Gastroesophageal sphincter (tissue), 3 donors: ENCODE results near the gene TRIL.

ENCODE experiments used
- CTCF ChIP-seq, 4 experiments: fragments of 200-600 bp in 2 of 4; fragments of 450-650 bp in 2 of 4; sonication (generic) in 1 of 4; IDR thresholded peaks; one replicate each; pipeline ENCODE4 v1.5.1; 2017 to 2019; ENCODE audit warnings: antibody characterized with exemption in 4 of 4, mild to moderate bottlenecking in 2 of 4, moderate library complexity in 2 of 4
- POLR2A ChIP-seq, 2 donors: fragments of 450-650 bp; IDR thresholded peaks; one replicate each; pipeline ENCODE4 v1.6.1; 2017; ENCODE audit warnings: antibody characterized with exemption in 2 of 2, mild to moderate bottlenecking in 2 of 2, moderate library complexity in 1 of 2
- POLR2AphosphoS5 ChIP-seq: sonication (generic); formaldehyde crosslinking; IDR thresholded peaks from one replicate; pipeline ENCODE4 v1.6.1; 2017; ENCODE audit warnings: antibody characterized with exemption

GRCh38 chr7:29003703-29004102 is 45.6 kb upstream of the TRIL start:
- TF ChIP-seq POLR2AphosphoS5 = no peak
- TF ChIP-seq CTCF (IDR thresholded peaks at IDR 0.05) = no peak
- TF ChIP-seq POLR2A (IDR thresholded peaks at IDR 0.05) = no peak
